ENCODE measurements around the gene PTK7.
"Not testable (repeated sequence)": the region's sequence is repeated elsewhere in the genome, so short reads cannot be mapped to it uniquely, and the experiment has no call there.

The PTK7 gene

GRCh38 chr6:43088654-43089056, 12.5 kb downstream of the PTK7 start:
- DNase-seq: no peak

- no peak for DNase-seq
These were observed 13.4 kb downstream of the PTK7 start for GRCh38 chr6:43089467-43089866.

- DNase-seq: no peak
These were observed 13.9 kb downstream of the PTK7 start for GRCh38 chr6:43089874-43090558.

- no peak for DNase-seq
These were observed 14.4 kb downstream of the PTK7 start for GRCh38 chr6:43090559-43090956.

- no peak for DNase-seq
These were observed 14.9 kb downstream of the PTK7 start for GRCh38 chr6:43091020-43091419.

GRCh38 chr6:43091436-43091991, 15.4 kb downstream of the PTK7 start:
- DNase-seq: no peak

- DNase-seq: no peak
These were observed 16.5 kb downstream of the PTK7 start for GRCh38 chr6:43092635-43093034.

- DNase-seq: no peak
These were observed 17.5 kb downstream of the PTK7 start for GRCh38 chr6:43093436-43094289.

- DNase-seq: no peak
These were observed 19.8 kb downstream of the PTK7 start for GRCh38 chr6:43095939-43096338.

GRCh38 chr6:43096451-43097097, 20.5 kb downstream of the PTK7 start:
- DNase-seq: no peak

- DNase-seq: no peak
These were observed 21.0 kb downstream of the PTK7 start for GRCh38 chr6:43097098-43097489.

- no peak for DNase-seq
These were observed 21.4 kb downstream of the PTK7 start for GRCh38 chr6:43097502-43097901.

GRCh38 chr6:43101497-43101896, 25.4 kb downstream of the PTK7 start:
- no peak for DNase-seq

GRCh38 chr6:43103253-43103876, 27.3 kb downstream of the PTK7 start:
- no peak for DNase-seq

GRCh38 chr6:43105538-43106222, 29.6 kb downstream of the PTK7 start:
- no peak for DNase-seq

GRCh38 chr6:43107344-43108062, 31.4 kb downstream of the PTK7 start:
- no peak for DNase-seq

- DNase-seq: no peak
These were observed 37.5 kb downstream of the PTK7 start for GRCh38 chr6:43113431-43114260.

GRCh38 chr6:43115365-43115764, 39.3 kb downstream of the PTK7 start:
- DNase-seq: no peak

- not testable (repeated sequence) for DNase-seq
These were observed 41.4 kb downstream of the PTK7 start for GRCh38 chr6:43117466-43117865.

- no peak for DNase-seq
These were observed 43.4 kb downstream of the PTK7 start for GRCh38 chr6:43119482-43119881.

All from stimulated activated CD4-positive, alpha-beta T cell treated with anti-CD3 and anti-CD28 coated beads, Interleukin-1b, Interleukin-23, amount 100 ng/mL, for 48 hours (primary cell).